Dendritic cell treated with granulocyte-macrophage colony-stimulating factor and Interleukin-4, amounts not matched to agents 40 ng/mL and 50 ng/mL, for 4 days (primary cell): ENCODE measurements around the gene ACVR2B.
"Not testable (repeated sequence)": the region's sequence is repeated elsewhere in the genome, so short reads cannot be mapped to it uniquely, and the experiment has no call there.

Experiments
- H3K27ac Mint-ChIP-seq: one replicate; pipeline ENCODE4 v1.8.0; 2022; ENCODE audit warnings: mild to moderate bottlenecking, mixed read lengths
- H3K27me3 Mint-ChIP-seq: one replicate; pipeline ENCODE4 v1.8.0; 2022; ENCODE audit warnings: mild to moderate bottlenecking, mixed read lengths
- H3K36me3 Mint-ChIP-seq: one replicate; pipeline ENCODE4 v1.8.0; 2022; ENCODE audit warnings: low read depth, mixed read lengths
- H3K4me1 Mint-ChIP-seq: one replicate; pipeline ENCODE4 v1.8.0; 2022; ENCODE audit warnings: low read depth, mixed read lengths
- H3K4me3 Mint-ChIP-seq: one replicate; pipeline ENCODE4 v1.8.0; 2022; ENCODE audit warnings: mild to moderate bottlenecking, moderate library complexity, mixed read lengths
- H3K9me3 Mint-ChIP-seq: one replicate; pipeline ENCODE4 v1.8.0; 2022; ENCODE audit warnings: mixed read lengths
- intact Hi-C: fragments of 100-400 bp; cut with micrococcal nuclease; formaldehyde crosslinking; loops from one replicate; pipeline ENCODE4 v1.15.0; 2022

ACVR2B gene

DNA sequence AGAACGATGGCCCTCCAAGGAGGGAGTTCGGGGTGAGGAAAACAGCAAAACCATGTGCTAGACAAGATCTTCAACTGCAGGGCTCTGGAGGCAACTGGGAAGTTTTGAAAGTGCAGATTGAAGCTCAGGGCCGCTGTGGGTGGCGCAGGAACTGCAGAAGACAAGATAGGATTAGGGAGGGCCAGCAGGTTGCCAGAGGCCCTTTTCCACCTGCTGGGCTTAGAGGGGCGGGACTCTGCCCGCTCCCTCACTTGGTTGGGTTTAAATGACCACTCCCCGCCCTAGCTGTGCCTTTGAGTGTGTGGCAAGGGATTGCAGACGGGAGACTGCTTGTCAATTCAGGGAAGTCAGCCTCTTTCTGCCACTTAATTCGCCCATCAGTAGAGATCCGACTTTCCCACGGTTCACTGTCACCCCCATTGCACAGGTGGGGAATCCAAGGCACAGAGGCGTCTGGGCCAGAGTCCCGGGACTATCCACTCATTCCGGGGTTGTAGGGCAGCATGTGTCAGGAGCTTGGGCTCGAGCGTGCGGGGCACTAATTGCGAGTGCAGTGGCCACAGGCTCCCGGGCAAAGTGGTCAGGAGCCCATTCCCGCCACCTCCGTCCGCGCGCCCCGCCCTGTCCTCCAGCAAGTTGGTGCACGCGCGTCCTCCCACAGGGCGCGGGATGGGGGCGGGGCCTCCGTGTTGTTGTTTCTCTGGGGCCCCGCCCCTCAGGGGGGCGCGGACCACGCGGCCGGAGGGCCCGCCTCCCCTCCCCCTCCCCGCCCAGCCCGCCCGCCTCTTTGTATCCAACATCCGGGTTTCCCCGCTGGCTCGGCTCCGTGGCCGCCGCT is at the start of gene ACVR2B:
Gene ACVR2B (plus strand): TSS at position 816 of the 838 bp plus-strand sequence. CDS start 433 bp downstream, outside the sequence.
- Mint-ChIP-seq H3K36me3 (peaks cover 7% of the 10 kb centered on the region), H3K27me3 (peaks cover 57% of the 10 kb centered on the region), H3K9me3 (peaks cover 13% of the 10 kb centered on the region), H3K4me1 (peaks cover 41% of the 10 kb centered on the region), H3K27ac (peak within 1 kb of the TSS; percentile 84), H3K4me3 (peak within 1 kb of the TSS; percentile 83)
- intact Hi-C loops = no loop called here

- peaks cover 60% of the 10 kb centered on the region for H3K36me3 Mint-ChIP-seq
- no peak overlapping the region for H3K4me3 Mint-ChIP-seq
- intact Hi-C loops = no loop called here
- no peaks in the 10 kb centered on the region for H3K4me1 Mint-ChIP-seq
- peaks cover 22% of the 10 kb centered on the region for H3K9me3 Mint-ChIP-seq
- H3K27me3 Mint-ChIP-seq = no peaks in the 10 kb centered on the region
- no peak overlapping the region for H3K27ac Mint-ChIP-seq
Measured at GRCh38 chr3:38404286-38404685, 49.4 kb upstream of the ACVR2B start.

DNA sequence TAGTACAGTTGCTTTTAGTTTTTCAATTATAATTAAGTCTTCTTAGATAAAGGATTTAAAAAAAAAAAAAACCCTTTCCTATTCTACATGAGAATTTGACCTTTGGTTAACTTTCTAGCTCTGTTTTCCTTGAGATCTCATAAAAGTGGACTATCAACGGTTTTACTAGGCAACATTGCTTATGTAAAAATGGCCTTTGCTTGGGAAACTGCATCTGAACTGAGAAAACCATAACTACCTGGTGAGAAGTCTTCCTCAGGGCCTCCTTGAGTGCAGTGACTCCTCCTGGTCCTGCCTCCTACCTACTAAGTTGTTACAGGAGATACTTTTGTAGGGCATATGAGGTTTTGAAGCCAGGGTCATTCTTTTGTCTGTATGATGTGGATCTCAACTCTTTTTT is 42.1 kb upstream of the ACVR2B start:
- intact Hi-C loops = no loop called here
- no peaks in the 10 kb centered on the region for H3K36me3 Mint-ChIP-seq
- H3K27me3 Mint-ChIP-seq = no peaks in the 10 kb centered on the region
- no peak overlapping the region for H3K27ac Mint-ChIP-seq
- no peaks in the 10 kb centered on the region for H3K4me1 Mint-ChIP-seq
- H3K9me3 Mint-ChIP-seq = peaks cover 8% of the 10 kb centered on the region
- H3K4me3 Mint-ChIP-seq = no peak overlapping the region

DNA sequence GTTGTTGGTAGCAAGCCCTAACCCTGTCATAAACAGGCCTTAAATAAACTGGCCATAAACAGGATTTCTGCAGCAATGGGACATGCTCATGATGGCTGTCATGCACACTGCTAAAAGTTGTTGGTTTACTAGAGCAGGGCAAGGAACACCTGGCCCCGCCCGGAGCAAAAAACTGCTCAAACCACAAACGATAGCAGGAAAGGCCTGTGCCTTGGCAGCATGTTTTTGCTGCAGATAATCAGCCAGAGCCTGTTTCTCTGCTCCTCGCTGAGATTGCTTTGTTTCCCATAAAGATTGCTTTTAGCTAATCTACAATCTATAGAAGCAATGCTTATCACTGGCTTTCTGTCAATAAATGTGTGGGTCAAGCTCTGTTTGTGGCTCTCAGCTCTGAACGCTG is 32.9 kb upstream of the ACVR2B start:
- H3K4me1 Mint-ChIP-seq, H3K27me3 Mint-ChIP-seq, H3K4me3 Mint-ChIP-seq, H3K36me3 Mint-ChIP-seq, H3K27ac Mint-ChIP-seq, H3K9me3 Mint-ChIP-seq, intact Hi-C loops: not testable (repeated sequence)

DNA sequence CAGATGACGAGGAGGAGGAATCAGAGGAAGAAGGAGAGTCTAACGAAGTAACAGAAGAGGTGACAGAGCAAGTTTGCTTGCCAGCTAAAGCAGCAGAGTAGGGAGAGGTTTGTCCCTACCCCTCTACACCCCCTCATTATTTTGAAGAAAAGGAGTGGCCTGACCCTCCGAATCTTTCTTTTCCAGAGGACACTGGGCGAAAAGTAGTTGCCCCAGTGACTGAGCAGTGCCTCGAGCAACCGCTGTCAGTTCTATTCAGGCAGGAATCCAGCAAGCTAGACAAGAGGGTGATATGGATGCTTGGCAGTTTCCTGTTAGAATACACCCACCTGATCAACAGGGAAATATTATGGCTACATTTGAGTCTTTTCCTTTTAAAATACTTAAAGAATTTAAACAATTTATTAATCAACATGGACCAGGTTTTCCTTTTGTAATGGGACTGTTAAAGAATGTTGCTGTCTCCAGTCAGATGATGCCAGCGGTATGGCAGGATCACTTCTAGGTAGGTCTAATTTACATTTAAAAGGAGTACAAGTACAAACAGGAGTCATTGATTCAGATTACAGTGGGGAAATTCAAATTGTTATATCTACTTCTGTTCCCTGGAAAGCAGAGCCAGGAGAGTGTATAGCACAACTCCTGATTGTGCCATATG is 31.9 kb upstream of the ACVR2B start:
- H3K27ac Mint-ChIP-seq = no peak overlapping the region
- H3K4me1 Mint-ChIP-seq = peaks cover 7% of the 10 kb centered on the region
- H3K36me3 Mint-ChIP-seq = no peaks in the 10 kb centered on the region
- H3K27me3 Mint-ChIP-seq = no peaks in the 10 kb centered on the region
- no peak overlapping the region for H3K4me3 Mint-ChIP-seq
- intact Hi-C loops = no loop called here
- H3K9me3 Mint-ChIP-seq = no peaks in the 10 kb centered on the region

GRCh38 chr3:38426798-38427426 is 26.8 kb upstream of the ACVR2B start:
- H3K27ac Mint-ChIP-seq, H3K4me1 Mint-ChIP-seq, H3K4me3 Mint-ChIP-seq, intact Hi-C loops, H3K27me3 Mint-ChIP-seq, H3K36me3 Mint-ChIP-seq: not testable (repeated sequence)
- H3K9me3 Mint-ChIP-seq = peaks cover 19% of the 10 kb centered on the region

DNA sequence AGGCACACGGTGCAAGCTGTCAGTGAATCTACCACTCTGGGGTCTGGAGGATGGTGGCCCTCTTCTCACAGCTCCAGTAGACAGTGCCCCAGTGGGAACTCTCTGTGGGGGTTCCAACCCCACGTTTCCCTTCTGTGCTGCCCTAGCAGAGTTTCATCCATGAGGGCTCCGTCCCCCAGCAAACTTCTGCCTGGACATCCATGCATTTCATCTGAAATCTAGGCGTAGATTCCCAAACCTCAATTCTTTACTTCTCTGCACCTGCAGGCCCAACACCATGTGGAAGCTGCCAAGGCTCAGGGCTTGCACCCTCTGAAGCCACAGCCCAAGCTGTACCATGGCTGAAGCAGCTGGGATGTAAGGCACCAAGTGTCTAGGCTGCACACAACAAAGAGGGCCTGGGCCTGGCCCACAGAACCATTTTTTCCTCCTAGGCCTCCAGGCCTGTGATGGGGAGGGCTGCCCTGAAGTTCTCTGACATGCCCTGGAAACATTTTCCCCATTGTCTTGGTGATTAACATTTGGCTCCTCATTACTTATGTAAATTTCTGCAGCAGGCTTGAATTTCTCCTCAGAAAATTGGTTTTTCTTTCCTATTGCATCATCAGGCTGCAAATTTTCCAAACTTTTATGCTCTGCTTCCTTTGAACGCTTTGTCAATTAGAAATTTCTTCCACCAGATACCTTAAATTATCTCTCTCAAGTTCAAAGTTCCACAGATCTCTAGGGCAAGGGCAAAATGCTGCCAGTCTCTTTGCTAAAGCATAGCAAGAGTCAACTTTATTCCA is 20.6 kb upstream of the ACVR2B start:
- intact Hi-C loops = not testable (repeated sequence)

GRCh38 chr3:38433661-38434060 is 20.0 kb upstream of the ACVR2B start:
- peaks cover 62% of the 10 kb centered on the region for H3K9me3 Mint-ChIP-seq
- H3K27me3 Mint-ChIP-seq, intact Hi-C loops, H3K4me1 Mint-ChIP-seq, H3K36me3 Mint-ChIP-seq, H3K27ac Mint-ChIP-seq, H3K4me3 Mint-ChIP-seq: not testable (repeated sequence)

More for the DNA sequence above, 20.6 kb upstream of the ACVR2B start:
- not testable (repeated sequence) for H3K4me3 Mint-ChIP-seq, H3K27ac Mint-ChIP-seq, H3K36me3 Mint-ChIP-seq, H3K4me1 Mint-ChIP-seq, H3K27me3 Mint-ChIP-seq
- peaks cover 62% of the 10 kb centered on the region for H3K9me3 Mint-ChIP-seq

GRCh38 chr3:38438436-38439069 is 15.1 kb upstream of the ACVR2B start:
- Mint-ChIP-seq H3K27me3 (peaks cover 16% of the 10 kb centered on the region), H3K9me3 (peaks cover 35% of the 10 kb centered on the region)
- H3K36me3 Mint-ChIP-seq, H3K4me3 Mint-ChIP-seq, intact Hi-C loops, H3K27ac Mint-ChIP-seq, H3K4me1 Mint-ChIP-seq: not testable (repeated sequence)

DNA sequence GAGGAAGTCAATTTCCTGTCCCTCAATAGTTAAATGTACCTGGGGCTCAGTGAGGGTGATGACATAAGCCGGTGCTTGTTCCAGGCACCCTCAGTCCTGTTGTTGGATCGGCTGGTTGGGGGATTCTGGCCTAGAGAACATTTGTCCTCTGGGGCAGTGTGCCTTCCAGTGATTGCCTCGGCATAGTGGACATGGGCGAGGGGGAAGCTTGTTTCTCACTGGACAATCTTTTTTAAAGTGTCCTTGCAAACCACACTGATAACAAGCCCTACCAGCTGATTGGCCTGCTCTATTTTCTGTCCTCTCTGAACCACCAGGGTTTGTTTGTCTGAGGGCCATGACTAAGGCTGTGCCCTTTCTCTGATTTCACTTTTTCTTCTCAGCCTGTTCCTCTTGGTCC is 10.5 kb upstream of the ACVR2B start:
- H3K36me3 Mint-ChIP-seq, H3K4me1 Mint-ChIP-seq, H3K27ac Mint-ChIP-seq, H3K4me3 Mint-ChIP-seq, intact Hi-C loops: not testable (repeated sequence)
- H3K9me3 Mint-ChIP-seq = peaks cover 15% of the 10 kb centered on the region
- peaks cover 18% of the 10 kb centered on the region for H3K27me3 Mint-ChIP-seq

- no peaks in the 10 kb centered on the region for H3K36me3 Mint-ChIP-seq
- H3K27me3 Mint-ChIP-seq = peaks cover 24% of the 10 kb centered on the region
- no peaks in the 10 kb centered on the region for H3K4me1 Mint-ChIP-seq
- no peak overlapping the region for H3K4me3 Mint-ChIP-seq
- H3K27ac Mint-ChIP-seq = no peak overlapping the region
- peaks cover 16% of the 10 kb centered on the region for H3K9me3 Mint-ChIP-seq
- intact Hi-C loops = no loop called here
Measured at GRCh38 chr3:38446085-38446686, 7.5 kb upstream of the ACVR2B start.

- H3K27ac Mint-ChIP-seq = no peak overlapping the region
- H3K27me3 Mint-ChIP-seq = peaks cover 30% of the 10 kb centered on the region
- H3K9me3 Mint-ChIP-seq = peaks cover 20% of the 10 kb centered on the region
- intact Hi-C loops = no loop called here
- no peaks in the 10 kb centered on the region for H3K36me3 Mint-ChIP-seq
- no peak overlapping the region for H3K4me3 Mint-ChIP-seq
- H3K4me1 Mint-ChIP-seq = no peaks in the 10 kb centered on the region
Measured at GRCh38 chr3:38446812-38447211, 6.9 kb upstream of the ACVR2B start.

- peaks cover 25% of the 10 kb centered on the region for H3K4me1 Mint-ChIP-seq
- H3K36me3 Mint-ChIP-seq = peaks cover 7% of the 10 kb centered on the region
- intact Hi-C loops = no loop called here
- H3K9me3 Mint-ChIP-seq = peaks cover 19% of the 10 kb centered on the region
- H3K27me3 Mint-ChIP-seq = peaks cover 54% of the 10 kb centered on the region
- H3K27ac Mint-ChIP-seq = no peak overlapping the region
- no peak overlapping the region for H3K4me3 Mint-ChIP-seq
Measured at GRCh38 chr3:38450853-38451252, 2.8 kb upstream of the ACVR2B start.
